Psoas muscle (tissue), 8 donors: ENCODE measurements around the gene TNS2. TPM values are rescaled to one million over a fixed set of nuclear protein-coding genes. Genes with fewer than 3 reads are reported as not detected.

Source experiments
- ATAC-seq, 4 donors: fragments of 200-7000 bp; cut with Tn5 transposase; one replicate each; pipeline ENCODE4 v1.9.1; 2020; ENCODE audit warnings: moderate library complexity in 3 of 4, mild to moderate bottlenecking in 2 of 4
- DNase-seq, 2 donors: peaks; one replicate each; pipeline ENCODE4 v3.0.0-alpha.2; 2020
- H3K27ac ChIP-seq: fragments of 200-600 bp; one replicate; pipeline ENCODE4 v1.8.0; 2022
- H3K27me3 ChIP-seq, 3 donors: fragments of 200-600 bp in 1 of 3; one replicate each; pipeline versions ENCODE4 v1.6.1 to v1.8.0; 2013 to 2022; ENCODE audit warnings: low read length in 2 of 3, mild to moderate bottlenecking in 2 of 3, moderate library complexity in 1 of 3; ENCODE audit not compliant: insufficient read depth in 3 of 3
- H3K36me3 ChIP-seq, 2 donors: fragments of 200-600 bp in 1 of 2; one replicate each; pipeline versions ENCODE4 v1.6.1 to v1.8.0; 2013 to 2022; ENCODE audit warnings: low read depth in 1 of 2, mild to moderate bottlenecking in 1 of 2, moderate library complexity in 1 of 2; ENCODE audit not compliant: insufficient read depth in 1 of 2
- H3K4me1 ChIP-seq: fragments of 200-600 bp; one replicate; pipeline ENCODE4 v1.8.0; 2022
- H3K4me3 ChIP-seq: fragments of 200-600 bp; one replicate; pipeline ENCODE4 v1.8.0; 2022; ENCODE audit warnings: mild to moderate bottlenecking
- H3K9me3 ChIP-seq: fragments of 200-600 bp; one replicate; pipeline ENCODE4 v1.8.0; 2022
- CTCF ChIP-seq: fragments of 200-600 bp; IDR thresholded peaks from one replicate; pipeline ENCODE4 v1.8.0; 2022; ENCODE audit warnings: antibody characterized with exemption
- WGBS, 3 donors: extraction: QIAGEN DNeasy Blood & Tissue Kit; methylation state at CpG; one replicate each; pipeline versions ENCODE4 v1.1.6 to v1.1.7; 2013; 5-methylcytosine and 5-hydroxymethylcytosine counted together
- intact Hi-C, 2 donors: fragments of 100-400 bp; cut with DNase I; formaldehyde crosslinking; loops; one replicate each; pipeline versions ENCODE4 v1.11.0 to v1.14.2; 2022
- polyA plus RNA-seq, 3 donors: library from polyadenylated mRNA; stranded (reverse); fragments of 200-250 nt; gene quantifications; one replicate each; pipeline ENCODE4 v1.2.3, GENCODE V29; 2013
- total RNA-seq, 4 donors: library from RNA; stranded (reverse); fragmentation: NEBNext Ultra II Directional in 2 of 4; extraction: Animal tissue kit (Norgen Biotek cat#: 25700) in 2 of 4; gene quantifications; one replicate each; pipeline versions ENCODE4 v1.2.1 to v1.2.4, GENCODE V29; 2021 to 2023
- donor health status: healthy with polysubstance abuse.
- donor health status: DM: no; HTN: no; CAD: no; lungs with moderate emphysema.
- donor health status: Bipolar disorder and iron deficiency.
- donor health status: healthy.
- donor health status: DM: yes; HTN: yes; CAD: no.
- donor health status: DM: no; HTN: no; CAD: no.
- donor health status: DM: no; HTN: no; CAD: no.
- donor health status: DM: yes; HTN: yes; CAD: no.

TNS2 gene
- total and polyA plus RNA-seq, 7 donors: 37.7 to 132 (median 48.9) TPM

GRCh38 chr12:53101931-53102781 lies 52.3 kb downstream of the TNS2 start:
- WGBS, 3 donors: 80 to 86% (median 81%) methylated on average over 12 of the region's 12 CpGs
- ATAC-seq (no peak), DNase-seq (no peak)
- no peaks in the 10 kb centered on the region for H3K27me3 ChIP-seq
- intact Hi-C loops: no loop called here
- H3K36me3 ChIP-seq: no peaks in the 10 kb centered on the region
- no peaks in the 10 kb centered on the region for H3K9me3 ChIP-seq
- H3K4me3 ChIP-seq: no peak overlapping the region
- no peak for TF ChIP-seq CTCF
- peaks cover 3% of the 10 kb centered on the region for H3K4me1 ChIP-seq
- no peak overlapping the region for H3K27ac ChIP-seq

GRCh38 chr12:53102883-53103807 lies 53.3 kb downstream of the TNS2 start, which contains the start of gene SOAT2:
Gene SOAT2, plus strand, starts transcription at chr12:53103486. Its CDS starts 92 bp downstream, at chr12:53103578.
- H3K27me3 ChIP-seq: no peaks in the 10 kb centered on the region
- H3K4me1 ChIP-seq: no peaks in the 10 kb centered on the region
- H3K36me3 ChIP-seq: no peaks in the 10 kb centered on the region
- WGBS, 3 donors: 83 to 86% (median 85%) methylated on average over 23 of the region's 23 CpGs
- no peak for TF ChIP-seq CTCF
- H3K27ac ChIP-seq: no peak within 1 kb of the TSS
- no peaks in the 10 kb centered on the region for H3K9me3 ChIP-seq
- H3K4me3 ChIP-seq: no peak within 1 kb of the TSS
- DNase-seq (no peak), ATAC-seq (no peak)
- intact Hi-C loops: no loop called here

GRCh38 chr12:53103860-53104305 lies 54.0 kb downstream of the TNS2 start:
- no peaks in the 10 kb centered on the region for H3K36me3 ChIP-seq
- intact Hi-C loops: no loop called here
- ATAC-seq: no peak
- WGBS, 3 donors: 64 to 74% (median 73%) methylated on average over 3 of the region's 3 CpGs
- H3K4me1 ChIP-seq: no peaks in the 10 kb centered on the region
- H3K27ac ChIP-seq: no peak overlapping the region
- H3K9me3 ChIP-seq: no peaks in the 10 kb centered on the region
- no peak overlapping the region for H3K4me3 ChIP-seq
- no peaks in the 10 kb centered on the region for H3K27me3 ChIP-seq
- DNase-seq: no peak
- TF ChIP-seq CTCF: no peak

GRCh38 chr12:53105256-53105655 lies 55.4 kb downstream of the TNS2 start:
- H3K9me3 ChIP-seq: no peaks in the 10 kb centered on the region
- H3K4me1 ChIP-seq: no peaks in the 10 kb centered on the region
- ATAC-seq (no peak), DNase-seq (no peak)
- no peak overlapping the region for H3K27ac ChIP-seq
- TF ChIP-seq CTCF: no peak
- no peaks in the 10 kb centered on the region for H3K27me3 ChIP-seq
- 94 to 97% (median 96%) methylated on average over 8 of the region's 8 CpGs for WGBS, 3 donors
- H3K4me3 ChIP-seq: no peak overlapping the region
- intact Hi-C loops: no loop called here
- no peaks in the 10 kb centered on the region for H3K36me3 ChIP-seq
